Suppressor macrophage (primary cell): ENCODE results near the gene EME2.
"Not testable (repeated sequence)": the region's sequence is repeated elsewhere in the genome, so short reads cannot be mapped to it uniquely, and the experiment has no call there.

ENCODE experiments used
- DNase-seq, 4 experiments: peaks; one replicate each; pipeline ENCODE4 v3.0.0-alpha.2; 2020 to 2022
- total RNA-seq, 17 experiments: gene quantifications; one replicate each; lab custom pipeline; 2026; ENCODE audit warnings: mixed read lengths in 6 of 17, inconsistent platforms in 3 of 17; lab: John Stamatoyannopoulos, UW

The EME2 gene
- total RNA-seq = 8.2 to 56.7 (median 23.9) reads per million in 17 experiments

- peak; percentile 1 to 61 (median 42) for DNase-seq
Observed at GRCh38 chr16:1772362-1772907, at the start of gene EME2. Gene EME2, plus strand, starts transcription at chr16:1772810. Its CDS starts 418 bp downstream, at chr16:1773228.

GRCh38 chr16:1723450-1724147 lies 49.0 kb upstream of the EME2 start:
- DNase-seq = peak; percentile 58 to 74 (median 64)

- no peak for DNase-seq
Observed at GRCh38 chr16:1724491-1724890, 48.1 kb upstream of the EME2 start.

DNA sequence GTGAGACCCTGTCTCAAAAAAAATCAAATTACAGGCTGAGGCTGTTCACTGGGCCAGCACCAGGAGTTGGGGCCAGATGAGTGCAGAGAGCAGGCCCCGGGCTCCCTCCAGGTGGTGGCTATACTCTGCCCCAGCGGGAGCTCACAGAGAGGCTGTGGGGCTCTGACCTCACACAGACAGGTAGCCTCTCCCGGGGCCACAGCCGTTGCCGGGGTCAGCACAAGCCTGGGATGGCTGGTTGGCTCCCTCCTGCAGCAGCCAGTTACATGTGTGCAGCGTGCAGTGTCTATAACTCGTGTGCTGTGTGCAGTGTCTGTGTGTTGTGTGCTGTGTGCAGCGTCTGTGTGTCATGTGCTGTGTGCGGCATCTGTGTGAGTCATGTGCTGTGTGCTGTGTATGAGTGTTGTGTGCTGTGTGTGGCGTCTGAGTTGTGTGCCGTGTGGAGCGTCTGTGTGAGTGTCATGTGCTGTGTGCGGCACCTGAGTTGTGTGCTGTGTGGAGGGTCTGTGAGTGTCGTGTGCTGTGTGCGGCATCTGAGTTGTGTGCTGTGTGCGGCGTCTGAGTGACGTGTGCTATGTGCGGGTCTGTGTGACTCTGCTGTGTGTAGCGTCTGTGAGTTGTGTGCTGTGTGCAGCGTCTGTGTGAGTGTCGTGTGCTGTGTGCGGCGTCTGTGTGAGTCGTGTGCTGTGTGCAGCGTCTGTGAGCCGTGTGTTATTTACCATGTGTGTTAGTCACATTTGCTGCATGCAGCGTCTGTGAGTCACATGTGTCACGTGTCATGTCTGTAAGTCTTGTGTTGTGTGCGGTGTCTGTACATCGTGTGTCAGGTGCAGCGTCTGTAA lies 45.7 kb upstream of the EME2 start:
- DNase-seq = no peak

DNA sequence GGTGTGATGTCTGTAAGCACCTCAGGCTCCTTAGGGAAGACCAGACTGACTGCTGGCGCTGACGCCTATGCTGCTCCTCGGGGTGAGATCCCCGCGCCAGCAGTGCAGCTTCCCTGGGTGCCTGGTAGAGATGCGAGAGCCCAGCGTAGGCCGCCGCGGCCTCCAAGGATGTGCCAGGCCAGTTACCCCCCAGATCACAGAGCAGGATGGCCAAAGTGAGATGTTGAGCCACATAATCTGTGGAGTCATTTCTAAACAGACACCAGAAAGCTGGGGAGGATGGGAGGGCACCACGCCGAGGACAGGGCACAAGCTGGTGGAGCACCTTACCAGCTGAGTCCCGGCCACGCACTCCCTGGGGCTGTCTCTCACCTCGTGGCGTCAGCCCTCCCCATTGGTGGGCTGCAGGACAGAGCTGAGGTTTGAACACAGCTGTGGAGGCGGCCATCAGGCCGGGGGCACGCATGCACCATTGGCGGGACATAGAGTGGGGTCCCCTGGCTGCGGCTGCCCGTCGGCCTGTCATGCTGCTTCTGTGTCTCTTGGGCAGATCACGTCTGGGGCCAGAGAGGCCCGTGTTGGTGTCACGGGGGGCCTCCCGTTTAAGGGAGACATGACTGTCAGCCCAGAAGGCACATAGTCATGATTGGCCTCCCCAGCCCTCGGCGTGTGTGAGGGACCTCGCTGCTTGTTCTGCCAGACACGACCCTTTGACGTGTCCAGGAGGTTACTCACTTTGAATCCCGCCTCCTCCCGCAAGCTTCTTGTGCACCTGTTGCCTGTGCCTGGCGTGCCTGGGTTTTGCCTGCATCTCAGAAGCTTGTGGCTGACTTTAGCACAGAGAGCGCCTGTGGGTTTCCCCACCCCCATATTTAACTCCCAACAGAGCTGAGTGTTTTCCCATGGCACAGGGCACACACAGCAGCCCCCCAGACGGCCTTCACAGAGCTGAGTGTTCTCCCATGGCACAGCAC lies 44.7 kb upstream of the EME2 start:
- no peak for DNase-seq

DNA sequence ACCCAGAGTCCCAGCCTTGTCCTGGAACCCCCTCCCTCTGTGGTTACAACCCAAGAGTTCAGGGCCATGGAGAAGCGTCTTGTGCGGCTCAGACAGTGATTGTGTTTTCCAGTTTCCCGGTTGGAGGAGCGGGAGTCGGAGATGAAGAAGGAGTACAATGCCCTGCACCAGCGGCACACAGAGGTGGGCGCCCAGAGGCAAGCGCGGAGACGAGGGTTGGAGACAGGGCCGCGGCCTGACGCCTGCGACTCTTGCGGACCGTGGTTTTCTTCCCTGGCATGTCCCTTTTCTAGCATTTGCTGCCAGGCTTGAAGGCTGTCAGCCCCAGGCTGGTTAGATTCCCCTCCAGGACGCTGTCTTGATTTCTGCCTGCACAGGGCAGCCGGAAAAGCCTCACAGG lies 43.6 kb upstream of the EME2 start:
- DNase-seq = no peak

GRCh38 chr16:1729445-1729844 lies 43.2 kb upstream of the EME2 start:
- no peak for DNase-seq

- no peak for DNase-seq
Observed at GRCh38 chr16:1731073-1731472, 41.5 kb upstream of the EME2 start.

- DNase-seq = peak in 3 of 4 experiments; percentile 5 to 51 (median 44)
Observed at GRCh38 chr16:1731603-1732002, 41.0 kb upstream of the EME2 start.

GRCh38 chr16:1732071-1732470 lies 40.5 kb upstream of the EME2 start:
- no peak for DNase-seq

- not testable (repeated sequence) for DNase-seq
Observed at GRCh38 chr16:1732551-1732987, 40.0 kb upstream of the EME2 start.

- DNase-seq = no peak
Observed at GRCh38 chr16:1734123-1734522, 38.5 kb upstream of the EME2 start.

DNA sequence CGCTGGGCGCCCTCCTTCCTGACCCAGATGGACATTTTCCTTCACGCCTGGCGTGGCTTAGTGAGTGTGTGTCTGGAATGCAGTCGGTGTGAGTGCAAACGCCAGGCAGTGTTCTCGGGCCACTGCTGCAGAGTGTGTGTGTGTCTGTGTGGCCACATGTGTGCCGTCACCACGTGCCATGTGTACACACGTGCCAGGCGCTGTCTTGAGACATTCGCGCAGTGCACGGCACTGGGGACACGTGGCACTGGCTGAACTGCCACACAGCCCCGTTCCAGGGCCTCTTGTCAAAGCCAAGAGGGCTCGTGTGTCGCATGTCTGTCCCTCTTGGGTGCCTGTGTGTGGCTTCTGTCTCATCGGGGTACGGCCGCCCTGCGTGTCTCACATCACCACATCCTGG lies 37.8 kb upstream of the EME2 start:
- DNase-seq = no peak

DNA sequence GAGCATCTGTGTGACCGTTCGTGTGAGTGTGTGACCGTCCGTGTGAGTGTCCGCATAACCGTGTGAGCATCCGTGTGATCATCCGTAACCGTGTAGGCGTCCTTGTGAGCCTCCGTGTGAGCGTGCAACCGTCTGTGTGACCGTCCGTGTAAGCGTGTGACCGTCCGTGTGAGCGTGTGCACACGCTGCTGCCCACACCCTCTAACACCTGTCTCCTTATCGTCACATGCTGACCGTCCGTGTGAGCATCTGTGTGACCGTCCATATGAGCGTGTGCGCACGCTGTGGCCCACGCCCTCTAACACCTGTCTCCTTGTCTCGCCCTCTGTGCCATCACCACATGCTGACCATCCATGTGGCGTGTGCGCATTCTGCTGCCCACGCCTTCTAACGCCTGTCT lies 32.4 kb upstream of the EME2 start:
- DNase-seq = no peak

DNA sequence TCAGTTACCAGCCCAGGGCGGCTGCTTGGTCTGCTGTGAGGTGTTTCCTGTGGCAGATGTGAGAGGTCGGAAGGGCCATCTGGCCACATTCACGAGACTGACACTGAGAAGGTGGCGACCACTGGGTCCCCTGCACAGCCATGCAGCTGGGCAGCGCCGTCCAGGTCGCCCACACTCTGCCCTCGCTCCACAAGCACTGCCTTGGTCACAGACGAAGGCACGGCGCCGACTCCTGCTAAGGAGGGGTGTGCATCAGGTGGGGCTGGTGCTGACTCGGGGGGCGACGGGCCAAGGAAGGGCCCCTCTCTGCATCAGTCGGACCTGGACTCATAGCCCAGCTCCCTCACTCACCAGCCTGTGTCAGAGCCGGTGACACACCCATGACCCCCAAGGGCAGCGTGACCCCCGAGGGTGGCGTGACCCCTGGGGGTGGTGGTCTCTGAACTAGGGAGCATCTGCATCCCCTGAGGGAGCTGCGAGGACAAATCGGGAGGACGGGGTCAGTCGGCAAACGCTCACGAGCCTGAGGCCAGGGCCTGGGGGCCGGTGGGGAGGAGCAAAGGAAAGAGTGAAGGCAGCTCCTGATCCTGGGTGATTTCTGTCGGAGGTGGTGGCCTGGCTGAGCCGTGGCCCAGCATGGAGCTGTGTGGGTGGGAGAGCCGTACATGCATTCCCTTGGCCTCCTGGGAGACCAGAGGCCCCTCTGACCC lies 31.7 kb upstream of the EME2 start:
- no peak for DNase-seq

- no peak for DNase-seq
Observed at GRCh38 chr16:1741553-1742165, 31.0 kb upstream of the EME2 start.

DNA sequence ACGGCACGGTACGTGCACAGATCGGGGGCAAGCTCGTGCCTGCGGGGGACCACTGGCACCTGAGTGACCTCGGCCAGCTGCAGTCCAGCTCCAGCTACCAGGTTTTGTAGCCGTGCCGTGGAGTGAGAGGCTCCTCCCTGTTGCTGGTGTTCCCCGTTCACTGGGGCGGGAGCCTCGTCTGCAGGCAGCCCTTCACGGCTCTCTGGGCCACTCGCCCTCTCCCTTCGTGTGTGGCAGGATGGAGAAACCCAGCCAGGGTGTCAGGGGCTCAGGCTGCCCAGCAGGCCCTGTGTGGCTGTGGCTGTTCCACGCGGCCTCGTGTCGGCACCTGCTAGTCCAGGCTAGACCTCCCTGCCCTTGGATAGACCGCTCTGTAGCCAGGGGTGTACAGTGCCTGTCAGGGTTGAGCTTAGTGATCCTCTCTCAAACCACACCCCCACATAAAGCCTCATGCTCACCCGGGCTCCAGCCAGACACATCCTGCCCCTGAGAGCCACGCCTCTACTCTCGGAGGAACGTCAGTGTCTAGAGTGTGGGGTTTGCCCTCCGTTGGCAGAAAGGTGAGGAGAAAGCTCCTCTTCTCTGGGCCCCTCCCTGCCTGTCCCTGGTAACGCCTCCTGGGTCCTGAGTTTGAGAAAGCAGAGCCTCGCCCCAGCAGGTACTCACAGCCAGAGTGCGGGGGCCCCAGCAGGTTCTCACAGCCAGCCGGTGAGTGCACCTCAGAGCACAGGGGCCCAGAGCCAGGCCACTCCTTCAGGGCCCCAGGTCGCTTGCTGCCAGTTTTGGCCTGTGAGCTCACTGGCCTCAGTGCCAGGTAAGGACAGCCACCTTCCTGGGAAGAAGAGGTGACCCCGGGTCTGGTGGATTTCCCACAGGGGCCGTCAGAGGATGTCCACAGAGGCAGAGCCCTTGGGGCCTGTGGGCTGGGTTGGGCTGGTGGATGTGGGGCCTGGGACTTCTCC lies 29.0 kb upstream of the EME2 start:
- no peak for DNase-seq

DNA sequence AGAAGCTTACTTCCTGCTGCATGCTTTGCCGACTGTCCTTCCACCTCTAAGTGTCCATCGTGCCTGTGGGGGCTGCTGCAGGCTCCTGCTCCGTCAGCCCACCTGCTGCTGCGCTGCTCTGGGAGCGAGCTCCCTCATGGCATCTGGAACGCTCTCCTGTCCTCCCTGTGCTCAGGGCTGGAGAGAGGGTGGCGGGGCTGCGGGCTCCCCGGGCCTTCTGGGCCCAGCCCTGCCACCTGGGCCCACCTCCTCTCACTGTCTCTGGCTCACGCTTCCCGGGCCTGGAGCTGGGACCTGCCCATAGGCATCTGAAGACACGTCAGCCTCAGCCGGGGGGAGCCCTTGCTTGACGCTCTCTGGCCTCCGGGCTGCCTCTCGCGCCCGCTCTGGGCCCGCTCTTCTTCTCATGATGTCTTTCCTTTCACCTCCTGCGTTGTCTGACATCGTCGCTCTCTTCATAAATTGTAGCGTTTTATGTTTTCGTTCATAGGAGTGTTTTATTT lies 28.2 kb upstream of the EME2 start:
- no peak for DNase-seq

- no peak for DNase-seq
Observed at GRCh38 chr16:1745181-1745899, 27.3 kb upstream of the EME2 start.
